Caki2 (cell line): ENCODE data around the gene TMEM33. TPM values are rescaled to one million over a fixed set of nuclear protein-coding genes. Genes with fewer than 3 reads are reported as not detected.
"Not testable (repeated sequence)": the region's sequence is repeated elsewhere in the genome, so short reads cannot be mapped to it uniquely, and the experiment has no call there.

Source experiments
- DNase-seq: peaks from one replicate; pipeline ENCODE4 v3.0.0-alpha.2; 2015; ENCODE audit warnings: low read depth
- in situ Hi-C: cut with HindIII; loops from 2 replicates; pipeline ENCODE4 v1.10.0; 2016; ENCODE audit warnings: low sequenced_read_pairs, low pct_unique_long_range_greater_than_20kb, mixed read lengths
- total RNA-seq: library from RNA; depleted of rRNA; stranded (reverse); fragments of >200 nt; shearing (Covaris generic); gene quantifications from 2 replicates; pipeline ENCODE4 v1.2.3, GENCODE V29; 2014; ENCODE audit warnings: low replicate concordance; rRNA removed

Gene TMEM33, protein sequence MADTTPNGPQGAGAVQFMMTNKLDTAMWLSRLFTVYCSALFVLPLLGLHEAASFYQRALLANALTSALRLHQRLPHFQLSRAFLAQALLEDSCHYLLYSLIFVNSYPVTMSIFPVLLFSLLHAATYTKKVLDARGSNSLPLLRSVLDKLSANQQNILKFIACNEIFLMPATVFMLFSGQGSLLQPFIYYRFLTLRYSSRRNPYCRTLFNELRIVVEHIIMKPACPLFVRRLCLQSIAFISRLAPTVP
- total RNA-seq: 42.8 and 55.7 TPM in 2 replicates

DNA sequence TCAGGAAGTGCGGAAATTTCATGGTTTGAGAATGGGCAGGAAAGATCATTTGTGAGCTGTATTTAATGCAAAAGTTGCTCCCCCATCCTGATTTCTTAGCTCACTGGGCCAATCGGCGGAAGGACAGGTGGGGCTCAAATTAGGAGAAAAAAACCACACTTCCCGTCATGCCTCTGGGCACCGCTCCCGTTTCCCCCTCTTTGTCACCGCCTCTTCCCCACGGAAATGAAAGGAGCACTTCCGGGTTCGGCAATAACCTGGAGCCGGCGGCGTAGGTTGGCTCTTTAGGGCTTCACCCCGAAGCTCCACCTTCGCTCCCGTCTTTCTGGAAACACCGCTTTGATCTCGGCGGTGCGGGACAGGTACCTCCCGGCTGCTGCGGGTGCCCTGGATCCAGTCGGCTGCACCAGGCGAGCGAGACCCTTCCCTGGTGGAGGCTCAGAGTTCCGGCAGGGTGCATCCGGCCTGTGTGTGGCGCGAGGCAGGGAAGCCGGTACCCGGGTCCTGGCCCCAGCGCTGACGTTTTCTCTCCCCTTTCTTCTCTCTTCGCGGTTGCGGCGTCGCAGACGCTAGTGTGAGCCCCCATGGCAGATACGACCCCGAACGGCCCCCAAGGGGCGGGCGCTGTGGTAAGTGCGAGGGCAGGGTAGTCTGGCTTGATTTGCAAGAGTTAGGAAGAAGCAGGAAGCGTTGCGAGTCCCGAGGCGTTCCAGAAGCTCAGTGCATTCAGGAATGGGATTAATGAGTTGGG is at the start of gene TMEM33:
Gene TMEM33 (plus strand): TSS at position 529 of the 751 bp plus-strand sequence. CDS start 56 bp downstream, at position 585.
- in situ Hi-C loops: no loop called here
- DNase-seq: peak; percentile 87

DNA sequence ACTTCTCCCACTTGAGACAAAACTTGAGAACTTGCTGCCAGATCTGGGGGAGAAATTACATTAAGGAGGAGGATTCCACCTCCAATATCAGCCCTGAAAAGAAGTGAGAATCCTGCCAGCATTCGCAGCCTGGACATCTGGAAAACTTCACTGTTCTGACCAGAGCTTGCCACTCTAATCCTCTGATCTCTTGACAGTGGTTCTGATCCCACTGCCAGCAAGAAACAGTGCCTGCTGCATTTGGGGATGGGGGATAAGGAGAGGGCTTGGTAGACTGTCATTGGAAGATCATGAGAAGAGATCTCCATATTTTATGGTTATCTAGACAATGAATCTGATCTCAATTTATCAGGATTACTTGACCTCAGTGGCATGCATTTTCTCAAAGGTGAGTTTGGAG is 49.8 kb upstream of the TMEM33 start:
- in situ Hi-C loops: no loop called here
- DNase-seq: no peak

DNA sequence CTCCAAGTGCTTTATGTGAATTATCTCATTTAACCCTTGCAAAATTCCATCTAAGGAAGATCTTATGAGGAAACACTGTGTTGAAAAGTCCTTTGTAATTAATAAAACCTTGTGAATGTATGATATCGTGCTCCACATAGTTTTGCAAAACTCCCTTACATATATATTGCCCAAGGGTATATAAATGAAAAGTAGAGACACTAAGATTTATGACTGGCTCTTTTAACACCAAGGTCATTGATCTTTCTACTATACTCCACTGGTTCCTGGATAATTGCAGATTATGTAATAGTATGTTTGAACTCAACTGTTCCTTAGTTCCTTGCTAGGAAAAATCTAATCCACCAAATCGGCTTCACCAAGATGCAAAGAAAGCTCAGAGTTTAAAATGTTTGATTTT is 48.0 kb upstream of the TMEM33 start:
- in situ Hi-C loops: no loop called here

DNA sequence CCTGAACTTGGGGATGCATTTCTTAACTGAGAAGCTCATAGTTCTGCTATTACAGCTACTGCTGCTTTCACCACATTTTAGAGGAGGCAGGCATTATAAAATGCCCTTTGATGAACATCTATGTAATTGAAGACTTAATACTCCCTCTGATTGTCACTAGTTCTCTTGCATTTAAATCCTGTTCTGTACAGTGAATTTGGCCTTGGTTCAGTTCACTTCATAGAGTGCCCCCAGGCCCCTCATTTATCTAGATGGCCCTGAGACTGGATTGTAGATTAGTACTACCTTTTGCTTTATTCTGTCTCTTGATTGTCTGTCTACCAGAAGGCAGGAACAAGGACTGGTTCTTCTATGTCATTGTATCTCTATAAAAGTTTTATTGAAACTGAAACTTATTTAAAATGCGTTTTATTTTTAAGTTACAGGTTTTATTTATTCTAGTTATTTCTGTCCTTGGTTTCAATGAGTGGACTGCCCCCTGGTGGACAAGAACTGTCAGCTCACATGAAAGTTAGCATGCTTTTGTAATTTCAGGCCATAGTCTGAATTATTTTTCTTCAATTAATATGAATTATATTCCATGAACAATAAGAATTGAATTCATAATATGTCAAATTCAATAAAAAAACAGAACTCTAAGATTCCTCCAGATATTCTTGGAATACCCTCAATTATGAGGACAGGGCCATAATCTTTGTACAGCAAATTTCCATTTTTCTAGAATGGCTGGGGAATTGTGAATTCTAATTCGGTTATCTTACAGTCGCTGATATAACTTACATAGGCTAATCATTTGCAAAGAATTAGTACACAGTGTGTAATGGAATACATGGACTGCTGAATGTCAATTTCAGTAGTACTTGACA is 47.2 kb upstream of the TMEM33 start:
- in situ Hi-C loops: no loop called here
- DNase-seq: peak; percentile 14

More for the DNA sequence above, 48.0 kb upstream of the TMEM33 start:
- no peak for DNase-seq

DNA sequence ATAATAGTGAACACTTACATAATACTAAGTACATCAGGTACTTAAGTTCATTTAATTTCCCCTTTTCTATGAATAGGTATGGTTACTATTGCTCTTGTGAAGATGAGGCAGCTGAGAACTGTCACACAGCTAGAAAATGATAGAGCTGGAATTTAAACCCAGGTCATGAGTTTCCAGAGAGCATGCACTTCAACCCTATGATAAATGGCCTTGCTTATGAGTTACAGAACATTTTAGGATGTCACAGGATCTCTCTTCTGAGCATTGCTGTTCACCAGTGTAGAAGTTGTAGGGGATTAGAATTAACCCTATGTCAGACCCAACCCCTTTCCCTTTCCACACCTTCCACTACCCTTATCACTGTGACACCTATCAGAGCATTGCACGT is 46.5 kb upstream of the TMEM33 start:
- in situ Hi-C loops: no loop called here
- DNase-seq: no peak

DNA sequence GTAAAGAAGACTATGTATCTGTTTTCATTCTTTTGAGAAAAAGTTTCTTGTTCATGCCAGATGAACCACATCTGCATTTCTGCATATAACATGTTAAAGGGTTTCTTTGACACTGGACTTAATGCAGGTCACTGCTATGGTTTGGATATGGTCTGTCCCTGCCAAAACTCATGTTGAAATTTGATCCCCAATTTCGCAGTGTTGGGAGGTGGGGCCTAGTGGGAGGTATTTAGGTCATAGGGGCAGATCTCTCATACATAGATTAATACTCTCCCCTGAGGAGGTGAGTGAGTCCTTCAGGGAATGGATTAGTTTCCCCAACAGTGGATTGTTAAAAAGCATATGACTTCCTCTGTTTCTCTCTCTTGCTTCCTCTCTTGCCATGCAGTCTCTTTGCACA is 45.9 kb upstream of the TMEM33 start:
- in situ Hi-C loops: no loop called here
- no peak for DNase-seq

DNA sequence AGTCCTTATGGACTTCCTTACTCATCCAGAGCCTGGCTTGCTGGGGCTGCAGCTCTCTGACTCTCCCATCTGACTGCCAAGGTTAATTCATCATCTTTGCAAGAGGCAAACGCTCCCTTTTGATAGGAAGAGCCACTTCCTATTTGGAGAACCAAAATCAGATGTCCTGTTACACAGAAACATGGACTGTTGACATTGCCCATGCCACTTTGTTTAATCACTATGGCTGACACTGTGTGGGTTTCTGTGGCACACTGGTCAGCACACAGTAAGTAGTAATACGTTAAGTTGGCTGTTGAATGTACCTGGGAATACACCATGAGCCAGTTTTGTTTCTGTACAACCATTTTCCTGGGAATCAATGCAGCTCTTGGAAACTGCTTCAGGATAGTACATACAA is 45.1 kb upstream of the TMEM33 start:
- no peak for DNase-seq
- in situ Hi-C loops: no loop called here

DNA sequence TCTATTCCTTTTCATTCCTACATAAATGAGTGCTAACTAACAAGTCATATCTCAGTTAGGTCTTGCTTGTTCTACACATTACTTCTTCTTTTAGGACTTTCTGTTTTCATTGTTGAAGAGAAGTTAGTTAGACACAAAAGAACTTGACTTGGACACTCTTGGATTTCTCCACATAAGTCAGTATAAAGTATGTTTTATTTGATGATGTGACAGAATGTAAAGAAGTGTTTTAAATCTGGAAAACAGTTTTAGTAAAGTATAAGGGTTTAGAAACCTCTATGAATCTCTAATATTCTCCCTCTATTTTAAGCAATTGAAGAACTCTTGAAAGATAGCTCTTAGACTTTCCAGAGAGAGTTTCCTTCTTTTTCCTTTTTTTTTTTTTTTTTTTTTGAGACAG is 38.6 kb upstream of the TMEM33 start:
- no peak for DNase-seq
- in situ Hi-C loops: no loop called here

DNA sequence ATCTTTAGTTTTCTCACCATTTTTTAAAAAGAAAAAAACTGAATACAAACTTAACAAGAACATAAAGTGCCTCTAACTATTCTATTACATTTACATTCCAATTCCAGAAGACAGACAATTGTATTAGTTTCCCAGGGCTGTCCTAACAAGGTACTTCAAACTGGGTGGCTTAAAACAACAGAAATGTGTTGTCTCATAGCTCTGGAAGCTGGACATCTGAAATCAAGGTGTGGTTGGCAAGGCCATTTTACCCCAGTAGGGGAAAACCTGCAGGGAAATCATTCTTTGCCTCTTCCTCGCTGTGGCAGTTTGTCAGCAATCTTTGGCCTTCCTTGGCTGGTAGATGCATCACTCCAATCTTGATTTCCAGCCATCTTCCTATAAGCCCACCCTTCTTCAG is 37.5 kb upstream of the TMEM33 start:
- no peak for DNase-seq
- in situ Hi-C loops: no loop called here

DNA sequence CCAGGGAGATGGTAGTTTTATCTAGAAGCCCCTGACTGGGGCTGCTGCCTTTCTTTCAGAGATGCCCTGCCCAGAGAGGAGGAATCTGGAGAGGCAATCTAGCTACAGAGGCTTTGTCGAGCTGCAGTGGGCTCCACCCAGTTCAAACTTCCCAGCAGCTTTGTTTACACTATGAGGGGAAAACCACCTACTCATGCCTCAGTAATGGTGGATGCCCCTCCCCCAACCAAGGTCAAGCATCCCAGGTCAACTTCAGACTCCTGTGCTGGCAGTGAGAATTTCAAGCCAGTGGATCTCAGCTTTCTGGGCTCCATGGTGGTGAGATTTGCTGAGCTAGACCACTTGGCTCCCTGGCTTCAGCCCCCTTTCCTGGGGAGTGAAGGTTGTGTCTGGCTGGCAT is 26.1 kb upstream of the TMEM33 start:
- peak; percentile 56 for DNase-seq
- in situ Hi-C loops: not testable (repeated sequence)

DNA sequence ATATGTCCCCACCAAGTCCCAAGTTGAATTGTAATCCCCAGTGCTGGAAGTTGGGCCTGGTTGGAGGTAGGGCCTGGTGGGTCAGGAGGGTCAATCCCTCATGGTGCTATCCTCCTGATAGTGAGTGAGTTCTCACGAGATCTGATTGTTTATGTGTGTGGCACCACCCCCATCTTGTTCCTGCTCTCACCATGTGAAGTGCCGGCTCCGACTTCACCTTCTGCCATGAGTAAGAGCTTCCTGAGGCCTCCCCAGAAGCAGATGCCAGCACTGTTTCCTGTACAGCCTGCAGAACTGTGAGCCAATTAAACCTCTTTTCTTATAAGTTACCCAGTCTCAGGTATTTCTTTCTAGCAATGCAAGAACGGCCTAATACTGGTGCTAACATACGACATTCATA is 22.7 kb upstream of the TMEM33 start:
- DNase-seq: no peak
- in situ Hi-C loops: no loop called here

DNA sequence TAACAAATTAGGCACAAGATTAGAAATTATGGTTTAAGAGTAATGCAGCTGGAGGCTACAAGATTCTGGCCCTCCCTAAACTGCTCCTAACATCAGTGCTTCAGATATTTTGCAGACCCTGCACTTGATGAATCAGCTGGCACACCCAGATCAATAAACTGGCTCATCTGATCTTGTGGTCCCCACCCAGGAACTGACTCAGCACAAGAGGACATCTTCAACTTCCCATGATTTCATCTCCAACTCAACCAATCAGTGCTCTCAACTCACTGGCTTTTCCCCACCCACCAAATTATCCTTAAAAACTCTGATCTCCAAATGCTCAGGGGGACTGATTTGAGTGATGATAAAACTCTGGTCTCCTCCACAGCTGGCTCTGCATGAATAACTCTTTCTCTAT is 21.7 kb upstream of the TMEM33 start:
- DNase-seq: peak; percentile 16
- in situ Hi-C loops: no loop called here

DNA sequence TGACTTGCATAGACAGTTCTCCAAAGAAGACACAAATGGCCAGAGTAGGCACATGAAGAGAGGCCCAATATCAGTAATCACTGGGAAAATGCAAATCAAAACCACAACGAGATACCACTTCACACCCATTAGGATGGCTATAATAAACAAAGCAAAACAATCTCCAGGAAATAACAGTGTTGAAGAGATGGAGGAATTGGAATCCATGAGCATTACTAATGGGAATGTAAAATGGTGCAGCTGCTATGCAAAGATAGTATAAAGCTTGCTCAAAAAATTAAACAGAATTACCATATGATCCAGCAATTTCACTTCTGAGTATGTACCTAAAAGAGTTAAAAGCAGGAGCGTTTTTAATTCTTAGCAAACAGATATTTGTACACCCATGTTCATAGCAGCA is 17.0 kb upstream of the TMEM33 start:
- in situ Hi-C loops: no loop called here
- no peak for DNase-seq

DNA sequence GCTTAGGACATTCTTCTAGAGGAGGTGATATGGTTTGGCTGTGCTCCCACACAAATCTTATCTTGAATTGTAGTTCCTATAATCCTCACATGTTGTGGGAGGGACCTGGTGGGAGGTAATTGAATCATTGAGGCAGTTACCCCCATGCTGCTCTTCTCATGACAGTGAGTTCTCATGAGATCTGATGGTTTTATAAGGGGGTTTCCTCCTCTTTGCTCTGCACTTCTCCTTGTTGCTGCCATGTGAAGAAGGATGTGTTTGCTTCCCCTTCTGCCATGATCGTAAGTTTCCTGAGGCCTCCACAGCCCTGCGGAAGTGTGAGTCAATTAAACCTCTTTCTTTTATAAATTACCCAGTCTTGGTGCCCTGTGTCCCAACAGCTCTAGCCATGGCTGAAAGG is 14.8 kb upstream of the TMEM33 start:
- DNase-seq, in situ Hi-C loops: not testable (repeated sequence)

DNA sequence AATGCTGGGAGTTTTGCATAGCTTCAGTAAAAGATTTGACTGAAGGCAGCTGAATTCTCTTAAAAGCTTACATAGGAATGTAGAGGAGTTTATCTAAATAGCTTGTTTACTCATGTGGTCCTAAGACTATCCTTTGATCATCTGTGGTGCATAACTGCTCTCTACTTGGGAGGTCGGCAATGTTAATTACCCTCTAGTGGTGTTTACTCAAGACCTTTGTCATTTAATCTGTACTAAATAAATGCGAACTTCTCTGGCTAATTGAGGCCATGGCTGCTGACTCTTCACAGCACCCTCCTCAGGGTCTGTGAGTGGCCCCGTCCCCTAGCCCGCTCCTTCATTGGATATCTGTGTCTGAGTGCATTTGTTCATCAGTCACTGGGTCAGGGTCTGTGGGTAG is 13.8 kb upstream of the TMEM33 start:
- DNase-seq: no peak
- in situ Hi-C loops: no loop called here

DNA sequence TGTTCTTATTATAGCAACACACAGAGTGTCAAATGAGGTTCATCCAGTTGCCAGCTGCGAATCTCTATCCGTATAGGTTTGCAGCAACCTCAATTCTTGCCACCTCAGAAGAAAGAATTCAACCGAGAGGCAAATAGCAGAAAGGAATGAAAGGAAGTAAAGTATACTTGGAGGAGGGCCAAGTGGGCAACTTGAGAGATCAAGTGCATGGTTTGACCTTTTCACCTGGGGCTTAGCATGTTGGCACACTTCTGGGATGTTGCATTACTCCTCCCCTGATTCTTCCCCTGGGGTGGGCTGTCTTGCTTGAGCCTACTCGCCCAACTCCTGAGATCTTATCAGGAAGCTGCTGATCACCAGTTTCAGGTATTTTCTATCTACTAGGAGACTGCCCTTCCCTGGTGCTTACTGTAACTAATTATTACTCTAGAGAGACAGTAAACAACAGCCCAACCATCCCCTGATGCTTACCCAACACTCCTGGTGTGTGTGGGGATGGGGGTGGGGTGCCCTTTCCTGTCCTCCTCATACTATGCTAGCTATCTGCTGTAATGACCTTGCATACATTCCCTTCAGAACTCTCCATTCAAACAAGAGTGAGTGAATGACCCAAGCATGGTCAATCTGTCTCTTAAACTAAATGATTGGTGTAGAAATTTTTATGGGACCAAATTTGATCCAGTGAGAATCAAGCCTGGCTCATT is 7.3 kb upstream of the TMEM33 start:
- in situ Hi-C loops: no loop called here
- no peak for DNase-seq

DNA sequence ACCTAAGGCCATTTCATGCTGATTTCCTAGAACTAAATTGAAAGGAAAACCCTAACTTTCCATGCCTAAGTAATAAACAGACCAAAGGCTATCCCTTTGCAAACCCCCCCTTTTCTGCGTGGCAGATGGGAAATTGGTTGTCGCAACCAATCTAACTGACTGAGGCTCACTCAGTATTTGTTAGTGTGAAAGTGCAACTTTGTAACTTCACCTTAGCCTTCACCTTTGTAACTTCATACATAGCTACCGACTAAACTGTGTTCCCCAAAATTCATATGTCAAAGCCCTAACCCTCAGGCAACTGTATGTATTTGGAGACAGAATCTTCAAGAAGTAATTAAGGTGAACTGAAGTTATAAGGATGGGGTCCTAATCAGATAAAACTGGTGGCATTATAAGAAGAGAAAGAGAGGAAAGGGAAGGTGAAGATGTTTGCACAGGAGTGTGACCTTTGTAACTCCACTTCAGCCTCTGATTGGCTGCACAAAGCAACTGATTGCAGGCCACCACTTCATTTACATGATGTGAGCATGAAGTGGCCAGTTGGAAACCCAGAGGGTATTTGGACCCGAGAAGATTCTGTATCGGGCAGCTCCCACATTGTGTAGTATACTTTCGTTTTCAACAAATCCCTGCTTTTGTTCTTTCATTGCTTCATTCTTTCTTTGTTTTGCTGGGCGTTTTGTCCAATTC is 4.9 kb upstream of the TMEM33 start:
- DNase-seq: no peak
- in situ Hi-C loops: no loop called here

DNA sequence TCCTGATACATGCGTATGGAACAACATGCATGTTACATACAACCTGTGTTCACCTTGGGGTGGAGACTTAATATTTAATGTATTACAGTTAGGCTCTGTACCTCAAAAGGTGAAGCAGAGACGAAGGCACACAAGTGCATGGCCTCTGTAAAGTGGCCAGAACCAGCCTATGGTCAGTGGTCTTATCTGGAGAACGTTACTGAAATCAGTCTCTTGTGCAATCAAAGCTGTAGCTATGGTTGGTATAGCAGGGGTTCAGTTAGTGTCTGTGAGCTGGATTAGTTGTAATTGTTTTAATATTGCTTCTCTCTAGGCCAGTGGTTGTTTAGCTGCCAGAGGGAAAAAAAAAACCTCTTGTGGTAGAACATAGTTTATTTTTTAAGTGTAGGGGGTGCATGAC is 2.2 kb upstream of the TMEM33 start:
- in situ Hi-C loops: no loop called here
- DNase-seq: no peak
